ENCODE data around the gene TRIM63. TPM values are rescaled to one million over a fixed set of nuclear protein-coding genes. Genes with fewer than 3 reads are reported as not detected.
A peak's percentile ranks its signal among the peaks of the same experiment; 100 is the strongest.

TRIM63 gene
- total RNA-seq, 1 donor = 0.36 TPM

- H3K9me3 ChIP-seq (ENCODE audit: low read depth, low read length) = no peaks in the 10 kb centered on the region
- no peak overlapping the region for H3K4me3 ChIP-seq (ENCODE audit: insufficient read depth, low read length)
- H3K27ac ChIP-seq (ENCODE audit: low read depth, low read length) = no peak overlapping the region
- peaks cover 79% of the 10 kb centered on the region for H3K27me3 ChIP-seq (ENCODE audit: insufficient read depth, low read length)
- H2AFZ ChIP-seq (ENCODE audit: low read length) = no peak overlapping the region
- no peaks in the 10 kb centered on the region for H4K20me1 ChIP-seq (ENCODE audit: insufficient read depth, low read length)
- TF ChIP-seq CTCF (IDR thresholded peaks at IDR 0.05; ENCODE audit: extremely low read depth, low read depth, low read length) = no peak
- H3K36me3 ChIP-seq (ENCODE audit: insufficient read depth, low read length) = no peaks in the 10 kb centered on the region
- DNase-seq (ENCODE audit: insufficient read length, low spot score, missing footprints) = peak; percentile 43
- no peaks in the 10 kb centered on the region for H3K4me1 ChIP-seq (ENCODE audit: insufficient read depth, low read length)
- H3K4me2 ChIP-seq (ENCODE audit: insufficient read depth, low read length) = no peak overlapping the region
- H3K79me2 ChIP-seq (ENCODE audit: insufficient read depth, low read length) = no peaks in the 10 kb centered on the region
Observed at GRCh38 chr1:26044414-26044813, 23.0 kb downstream of the TRIM63 start.

- no peak overlapping the region for H3K4me3 ChIP-seq (ENCODE audit: insufficient read depth, low read length)
- no peaks in the 10 kb centered on the region for H3K4me1 ChIP-seq (ENCODE audit: insufficient read depth, low read length)
- H3K9me3 ChIP-seq (ENCODE audit: low read depth, low read length) = no peaks in the 10 kb centered on the region
- peaks cover 72% of the 10 kb centered on the region for H3K27me3 ChIP-seq (ENCODE audit: insufficient read depth, low read length)
- H3K4me2 ChIP-seq (ENCODE audit: insufficient read depth, low read length) = no peak overlapping the region
- no peak overlapping the region for H3K27ac ChIP-seq (ENCODE audit: low read depth, low read length)
- H4K20me1 ChIP-seq (ENCODE audit: insufficient read depth, low read length) = no peaks in the 10 kb centered on the region
- no peak for DNase-seq (ENCODE audit: insufficient read length, low spot score, missing footprints)
- no peak for TF ChIP-seq CTCF (IDR thresholded peaks at IDR 0.05; ENCODE audit: extremely low read depth, low read depth, low read length)
- H3K36me3 ChIP-seq (ENCODE audit: insufficient read depth, low read length) = no peaks in the 10 kb centered on the region
- no peaks in the 10 kb centered on the region for H3K79me2 ChIP-seq (ENCODE audit: insufficient read depth, low read length)
- H2AFZ ChIP-seq (ENCODE audit: low read length) = no peak overlapping the region
Observed at GRCh38 chr1:26043765-26044164, 23.7 kb downstream of the TRIM63 start.

GRCh38 chr1:26041978-26042377, 25.5 kb downstream of the TRIM63 start:
- H2AFZ ChIP-seq (ENCODE audit: low read length) = no peak overlapping the region

GRCh38 chr1:26041401-26041800, 26.0 kb downstream of the TRIM63 start:
- no peak for TF ChIP-seq CTCF (IDR thresholded peaks at IDR 0.05; ENCODE audit: extremely low read depth, low read depth, low read length)
- H3K27me3 ChIP-seq (ENCODE audit: insufficient read depth, low read length) = peaks cover 49% of the 10 kb centered on the region

More at GRCh38 chr1:26041978-26042377, 25.5 kb downstream of the TRIM63 start:
- H3K4me3 ChIP-seq (ENCODE audit: insufficient read depth, low read length) = no peak overlapping the region
- no peaks in the 10 kb centered on the region for H4K20me1 ChIP-seq (ENCODE audit: insufficient read depth, low read length)
- peak; percentile 72 for DNase-seq (ENCODE audit: insufficient read length, low spot score, missing footprints)
- H3K27me3 ChIP-seq (ENCODE audit: insufficient read depth, low read length) = peaks cover 55% of the 10 kb centered on the region
- no peaks in the 10 kb centered on the region for H3K9me3 ChIP-seq (ENCODE audit: low read depth, low read length)
- no peak for TF ChIP-seq CTCF (IDR thresholded peaks at IDR 0.05; ENCODE audit: extremely low read depth, low read depth, low read length)
- H3K4me2 ChIP-seq (ENCODE audit: insufficient read depth, low read length) = no peak overlapping the region
- H3K27ac ChIP-seq (ENCODE audit: low read depth, low read length) = no peak overlapping the region
- H3K4me1 ChIP-seq (ENCODE audit: insufficient read depth, low read length) = peaks cover under 1% of the 10 kb centered on the region
- no peaks in the 10 kb centered on the region for H3K36me3 ChIP-seq (ENCODE audit: insufficient read depth, low read length)
- no peaks in the 10 kb centered on the region for H3K79me2 ChIP-seq (ENCODE audit: insufficient read depth, low read length)

More at GRCh38 chr1:26041401-26041800, 26.0 kb downstream of the TRIM63 start:
- Histone ChIP-seq H3K4me1 (ENCODE audit: insufficient read depth, low read length) (peaks cover 6% of the 10 kb centered on the region), H2AFZ (ENCODE audit: low read length) (no peak overlapping the region), H4K20me1 (ENCODE audit: insufficient read depth, low read length) (no peaks in the 10 kb centered on the region), H3K36me3 (ENCODE audit: insufficient read depth, low read length) (no peaks in the 10 kb centered on the region), H3K27ac (ENCODE audit: low read depth, low read length) (no peak overlapping the region), H3K9me3 (ENCODE audit: low read depth, low read length) (no peaks in the 10 kb centered on the region), H3K79me2 (ENCODE audit: insufficient read depth, low read length) (no peaks in the 10 kb centered on the region), H3K4me3 (ENCODE audit: insufficient read depth, low read length) (no peak overlapping the region), H3K4me2 (ENCODE audit: insufficient read depth, low read length) (no peak overlapping the region)
- peak; percentile 83 for DNase-seq (ENCODE audit: insufficient read length, low spot score, missing footprints)
